GM19239 (cell line): Measurements from ENCODE around the gene ACOX1.
A peak's percentile ranks its signal among the peaks of the same experiment; 100 is the strongest.

Experiments
- DNase-seq: peaks from one replicate; pipeline ENCODE4 v3.0.0; 2011; ENCODE audit warnings: low spot score; ENCODE audit not compliant: insufficient read length
- FAIRE-seq: peaks from 2 replicates; lab custom pipeline; 2011; peaks lifted over from hg19 to GRCh38; lab: Jason Lieb, UNC

Gene ACOX1

DNA sequence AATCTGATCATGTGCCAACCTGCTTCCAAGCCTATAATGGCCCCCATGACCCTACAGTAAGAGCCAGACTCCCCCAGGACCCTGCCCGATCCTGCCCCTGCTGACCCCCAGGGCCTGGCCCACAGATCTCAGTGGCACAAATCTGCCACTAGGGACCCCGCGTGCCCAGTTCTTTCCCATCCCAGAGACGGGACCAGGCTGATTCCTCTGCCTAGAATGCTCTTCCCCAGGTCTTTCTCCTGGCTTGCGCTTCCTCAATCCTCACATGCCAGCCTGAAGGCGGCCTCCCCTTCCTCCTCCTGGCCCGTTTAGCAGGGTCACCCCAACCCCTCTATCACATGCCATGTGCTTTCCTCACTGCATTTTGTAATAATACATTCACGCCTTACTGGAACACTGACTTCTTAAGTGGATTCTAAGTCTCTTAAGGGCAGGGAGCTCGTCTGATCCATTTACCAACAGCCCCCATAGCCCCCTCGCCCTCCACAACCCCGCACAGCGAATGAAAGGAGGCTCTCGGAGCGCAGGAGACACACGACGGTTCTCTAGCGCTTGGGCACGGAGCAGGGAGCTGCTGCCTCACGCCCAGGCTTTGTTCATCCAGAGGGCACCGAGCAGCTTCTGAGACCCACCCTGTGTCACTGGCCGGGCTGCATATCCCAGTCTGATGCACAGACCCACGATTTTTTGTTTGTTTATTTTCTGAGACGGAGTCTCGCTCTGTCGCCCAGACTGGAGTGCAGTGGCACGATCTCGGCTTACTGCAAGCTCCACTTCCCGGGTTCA is 83.4 kb downstream of the ACOX1 start:
- FAIRE-seq: peak; percentile 85
- DNase-seq: peak; percentile 32

DNA sequence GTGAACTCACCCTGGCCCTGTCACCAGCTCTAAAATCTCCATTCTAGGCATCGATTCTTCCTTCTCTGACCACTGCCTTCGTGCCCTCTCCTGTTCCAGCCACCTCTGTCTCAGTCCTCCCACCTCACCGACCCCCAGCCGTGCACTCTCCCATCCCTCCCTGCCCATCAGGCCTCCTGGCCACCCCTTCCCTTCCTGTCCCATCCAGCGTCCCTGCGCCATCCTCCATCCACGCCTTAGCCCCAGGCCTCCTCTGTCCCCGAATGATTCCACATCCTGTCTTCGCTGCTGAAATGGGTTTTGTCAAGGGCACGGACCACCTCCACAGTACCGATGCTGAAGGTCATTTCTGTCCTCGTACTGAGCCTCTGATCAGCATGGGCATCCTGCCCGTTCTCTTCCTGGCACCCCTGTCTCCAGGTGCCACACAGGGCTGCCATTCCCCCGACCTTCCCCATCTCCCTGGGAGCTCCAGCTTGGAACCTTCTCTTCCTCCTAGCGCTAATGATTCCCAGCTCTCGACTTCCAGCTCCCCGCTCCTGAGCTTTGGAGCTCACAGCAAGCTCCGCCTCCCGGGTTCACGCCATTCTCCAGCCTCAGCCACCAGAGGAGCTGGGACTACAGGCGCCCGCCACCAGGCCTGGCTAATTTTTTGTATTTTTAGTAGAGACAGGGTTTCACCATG is 84.8 kb downstream of the ACOX1 start:
- DNase-seq (no peak), FAIRE-seq (no peak)

DNA sequence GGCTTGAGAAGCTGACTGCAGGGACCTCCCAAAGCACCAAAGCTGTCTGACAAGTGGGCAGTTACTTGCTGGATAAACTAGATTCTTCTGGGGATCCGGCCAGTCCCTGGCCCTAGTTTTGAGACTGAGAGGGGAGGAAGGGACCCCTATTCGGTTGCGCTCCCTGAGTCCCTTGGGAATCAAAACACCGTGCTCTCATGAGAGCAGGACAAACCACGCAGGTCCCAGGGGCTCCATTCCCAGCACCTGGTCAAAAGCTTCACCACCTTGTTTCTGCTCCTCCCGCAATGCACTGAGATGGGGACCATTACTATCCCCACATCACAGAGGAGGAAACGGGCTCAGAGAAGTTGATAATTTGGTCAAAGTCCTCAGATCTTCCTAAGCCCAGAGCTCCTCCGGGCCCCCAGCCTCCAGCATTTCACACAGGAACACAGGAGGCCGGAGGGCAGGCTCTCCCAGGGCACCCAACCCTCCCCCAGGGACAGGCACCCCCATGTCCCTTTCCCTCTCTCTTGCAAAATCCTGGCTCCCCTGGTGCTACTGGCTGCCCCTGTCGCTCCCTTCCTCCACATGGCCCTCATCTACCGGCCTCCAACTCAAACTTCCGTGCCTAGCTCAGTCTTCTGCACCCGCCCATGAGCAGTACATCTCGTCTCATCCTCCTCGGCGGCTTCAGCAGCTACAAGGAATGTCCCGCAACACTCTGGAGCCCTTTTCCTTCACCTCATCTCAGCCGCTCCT is 85.5 kb downstream of the ACOX1 start:
- FAIRE-seq (no peak), DNase-seq (no peak)

DNA sequence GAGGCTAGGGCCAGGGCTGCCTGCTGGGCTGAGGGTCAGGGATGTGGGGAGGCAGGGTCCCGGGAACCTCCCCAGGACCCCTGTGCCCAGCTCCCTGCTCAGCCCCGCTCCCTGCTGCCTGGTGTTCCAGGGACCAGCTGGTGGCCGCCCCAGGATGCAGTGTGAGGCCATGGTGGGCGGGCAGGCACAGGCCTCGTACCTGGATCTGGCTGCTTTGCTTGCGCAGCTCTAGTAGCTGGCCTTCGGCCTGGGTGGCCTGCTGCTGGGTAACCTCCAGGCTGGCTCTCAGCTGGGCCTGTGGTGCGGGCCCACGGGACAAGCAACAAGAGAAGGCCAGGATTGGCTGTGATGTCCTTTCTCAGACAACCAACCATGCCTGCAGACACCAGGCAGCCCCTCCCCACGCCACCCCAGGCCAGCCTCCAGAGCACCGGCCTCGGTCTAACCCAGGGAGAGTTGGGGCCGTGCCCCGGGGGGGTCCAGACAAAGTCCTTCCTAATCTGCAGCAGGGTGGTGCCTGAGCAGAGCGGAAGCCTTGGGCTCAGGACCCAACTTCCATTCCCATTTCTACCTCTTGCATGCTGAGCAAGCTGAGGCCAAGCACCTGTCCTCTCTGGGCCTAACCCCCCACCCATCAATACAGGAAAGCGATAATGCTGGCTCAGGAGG is 86.3 kb downstream of the ACOX1 start:
- FAIRE-seq: no peak
- DNase-seq: no peak

DNA sequence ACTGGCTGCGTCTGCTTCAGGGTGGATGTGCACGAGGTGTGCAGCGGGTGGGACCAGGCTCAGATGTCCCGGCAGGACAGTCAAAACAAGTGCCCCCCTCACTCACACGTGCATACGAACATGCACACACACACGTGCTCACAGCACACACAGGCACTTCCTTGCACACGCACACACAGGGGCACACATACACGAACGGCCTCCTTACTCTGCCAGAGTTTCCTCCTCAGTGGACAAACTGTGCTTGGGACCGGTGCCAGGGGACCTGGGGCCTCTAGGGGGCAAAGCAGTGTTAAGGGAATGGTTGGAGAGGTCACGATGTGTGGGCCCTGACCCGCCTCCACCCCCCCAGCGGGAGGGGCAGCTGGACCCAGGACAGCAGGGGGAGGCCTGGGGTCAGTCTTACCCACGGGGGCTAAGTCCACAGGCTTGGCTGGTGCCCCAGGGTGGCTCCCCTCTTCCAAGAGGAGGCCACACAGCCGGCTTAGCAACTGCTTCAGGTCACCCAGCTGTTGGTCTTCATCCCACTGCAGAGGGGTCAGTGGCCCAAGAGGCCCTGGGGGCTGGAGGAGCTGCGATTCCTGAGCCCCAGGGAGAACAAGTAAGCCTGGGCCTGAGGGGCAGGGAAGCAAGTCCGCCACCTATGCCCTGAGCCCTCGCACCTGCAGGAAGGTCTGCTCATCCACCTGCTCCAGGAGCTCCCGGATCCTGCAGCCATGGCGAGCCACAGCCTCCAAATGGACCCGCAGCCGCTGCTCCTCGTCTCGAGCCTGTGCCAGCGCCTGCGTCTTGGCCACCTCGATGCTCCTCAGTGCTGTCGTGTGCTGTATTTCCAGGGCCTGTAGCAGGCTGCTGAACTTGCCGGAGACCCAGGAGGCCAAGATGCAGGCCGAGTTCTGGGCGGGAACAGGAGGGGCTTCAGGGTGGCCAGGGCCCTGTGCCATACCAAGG is 87.1 kb downstream of the ACOX1 start:
- no peak for DNase-seq
- FAIRE-seq: no peak
